Measurements from ENCODE around the gene CCDC66.

Gene CCDC66

DNA sequence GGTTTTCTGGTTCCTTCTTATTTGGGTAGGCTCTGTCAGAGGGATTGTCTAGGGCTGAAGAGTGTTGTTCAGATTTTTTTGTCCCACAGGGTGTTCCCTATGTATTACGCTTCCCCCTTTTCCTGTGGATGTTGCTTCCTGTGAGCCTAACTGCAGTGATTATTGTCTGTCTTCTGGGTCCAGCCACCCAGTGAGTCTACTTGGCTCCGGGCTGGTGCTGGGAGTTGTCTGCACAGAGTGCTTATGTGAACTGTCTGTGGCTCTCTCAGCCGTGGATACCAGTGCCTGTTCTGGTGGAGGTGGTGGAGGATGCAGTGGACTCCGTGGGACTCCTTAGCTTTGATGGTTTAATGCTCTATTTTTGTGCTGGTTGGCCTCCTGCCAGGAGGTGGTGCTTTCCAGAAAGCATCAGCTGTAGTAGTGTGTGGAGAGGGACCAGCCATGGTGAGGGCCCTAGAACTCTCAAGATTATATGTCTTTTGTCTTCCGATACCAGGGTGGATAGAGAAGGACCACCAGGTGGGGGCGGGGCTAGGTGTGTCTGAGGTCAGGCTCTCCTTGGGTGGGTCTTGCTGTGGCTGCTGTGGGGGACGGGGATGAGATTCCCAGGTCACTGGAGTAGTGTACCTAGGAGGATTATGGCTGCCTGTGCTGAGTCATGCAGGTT is 53.8 kb downstream of the CCDC66 start:
- H3K4me3 ChIP-seq (replicated peaks; ENCODE audit: low read depth, low read length): no peak overlapping the region
- TF ChIP-seq, protein P1, sequence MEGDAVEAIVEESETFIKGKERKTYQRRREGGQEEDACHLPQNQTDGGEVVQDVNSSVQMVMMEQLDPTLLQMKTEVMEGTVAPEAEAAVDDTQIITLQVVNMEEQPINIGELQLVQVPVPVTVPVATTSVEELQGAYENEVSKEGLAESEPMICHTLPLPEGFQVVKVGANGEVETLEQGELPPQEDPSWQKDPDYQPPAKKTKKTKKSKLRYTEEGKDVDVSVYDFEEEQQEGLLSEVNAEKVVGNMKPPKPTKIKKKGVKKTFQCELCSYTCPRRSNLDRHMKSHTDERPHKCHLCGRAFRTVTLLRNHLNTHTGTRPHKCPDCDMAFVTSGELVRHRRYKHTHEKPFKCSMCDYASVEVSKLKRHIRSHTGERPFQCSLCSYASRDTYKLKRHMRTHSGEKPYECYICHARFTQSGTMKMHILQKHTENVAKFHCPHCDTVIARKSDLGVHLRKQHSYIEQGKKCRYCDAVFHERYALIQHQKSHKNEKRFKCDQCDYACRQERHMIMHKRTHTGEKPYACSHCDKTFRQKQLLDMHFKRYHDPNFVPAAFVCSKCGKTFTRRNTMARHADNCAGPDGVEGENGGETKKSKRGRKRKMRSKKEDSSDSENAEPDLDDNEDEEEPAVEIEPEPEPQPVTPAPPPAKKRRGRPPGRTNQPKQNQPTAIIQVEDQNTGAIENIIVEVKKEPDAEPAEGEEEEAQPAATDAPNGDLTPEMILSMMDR (IDR thresholded peaks at IDR 0.05; ENCODE audit: low read length, missing control alignments): no peak
- no peak for DNase-seq (ENCODE audit: low read depth)

DNA sequence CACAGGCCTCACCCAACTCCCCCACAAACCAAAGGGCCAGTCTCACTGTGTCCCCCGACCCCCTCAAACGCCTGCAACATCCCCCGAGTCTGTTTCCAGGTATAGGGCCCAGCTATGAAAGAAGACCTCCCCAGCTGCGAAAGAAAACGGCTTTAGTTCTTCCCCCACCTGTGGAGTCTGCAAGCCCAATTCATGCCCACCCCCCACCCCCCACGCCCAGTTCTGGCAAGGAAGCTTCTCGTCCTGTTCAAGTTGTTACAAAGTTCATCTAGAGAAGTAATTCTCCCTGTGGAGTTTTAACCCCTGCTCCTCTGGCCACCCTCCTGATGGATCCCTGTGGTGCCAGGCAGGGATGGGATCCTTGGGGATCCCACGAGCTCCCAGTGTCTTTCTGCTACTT is 54.4 kb downstream of the CCDC66 start:
- H3K4me3 ChIP-seq (replicated peaks; ENCODE audit: low read depth, low read length): no peak overlapping the region
- TF ChIP-seq, protein P1 (IDR thresholded peaks at IDR 0.05; ENCODE audit: low read length, missing control alignments): no peak
- DNase-seq (ENCODE audit: low read depth): no peak

DNA sequence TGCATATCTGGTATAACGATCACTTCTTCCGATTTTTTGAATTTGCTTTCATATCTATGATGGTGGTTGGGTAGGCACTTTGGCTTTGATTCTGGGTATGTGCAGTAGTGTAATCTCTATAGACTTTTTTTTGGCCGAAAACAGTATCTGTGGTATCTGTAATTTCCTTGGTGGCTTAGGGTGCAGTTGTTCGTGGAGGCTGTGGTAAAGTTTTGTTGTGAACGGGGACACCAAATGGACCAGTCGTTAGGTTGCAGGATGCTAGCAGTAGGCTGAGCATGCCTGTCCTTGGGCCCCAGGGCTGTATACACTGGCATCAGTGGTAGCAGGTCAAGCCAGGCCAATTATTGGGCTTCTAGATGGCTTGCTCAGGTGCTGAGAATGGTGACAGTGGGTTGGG is 55.2 kb downstream of the CCDC66 start:
- TF ChIP-seq, protein P1 (IDR thresholded peaks at IDR 0.05; ENCODE audit: low read length, missing control alignments): no peak
- DNase-seq (ENCODE audit: low read depth): no peak
- no peak overlapping the region for H3K4me3 ChIP-seq (replicated peaks; ENCODE audit: low read depth, low read length)

DNA sequence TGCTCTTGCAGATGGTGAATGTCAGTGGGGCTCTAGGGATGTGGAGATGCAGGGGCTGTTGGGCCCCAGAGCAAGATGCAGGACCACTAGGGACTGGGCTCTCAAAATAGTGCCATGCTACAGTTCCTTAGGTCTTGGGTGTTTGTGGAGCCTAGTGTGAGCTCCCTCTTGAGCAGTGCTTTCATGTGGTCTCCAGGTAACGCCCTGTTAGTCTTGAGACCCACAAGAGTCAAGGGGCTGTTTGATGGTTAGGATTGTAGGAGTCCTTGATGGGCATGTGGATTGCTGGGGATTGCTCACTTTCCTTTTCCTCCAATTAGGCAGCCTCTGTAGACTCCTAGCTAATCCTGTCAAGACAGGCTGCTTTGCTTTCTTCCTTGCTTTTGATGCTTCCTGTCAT is 56.0 kb downstream of the CCDC66 start:
- H3K4me3 ChIP-seq (replicated peaks; ENCODE audit: low read depth, low read length): no peak overlapping the region
- DNase-seq (ENCODE audit: low read depth): no peak
- TF ChIP-seq, protein P1 (IDR thresholded peaks at IDR 0.05; ENCODE audit: low read length, missing control alignments): no peak

DNA sequence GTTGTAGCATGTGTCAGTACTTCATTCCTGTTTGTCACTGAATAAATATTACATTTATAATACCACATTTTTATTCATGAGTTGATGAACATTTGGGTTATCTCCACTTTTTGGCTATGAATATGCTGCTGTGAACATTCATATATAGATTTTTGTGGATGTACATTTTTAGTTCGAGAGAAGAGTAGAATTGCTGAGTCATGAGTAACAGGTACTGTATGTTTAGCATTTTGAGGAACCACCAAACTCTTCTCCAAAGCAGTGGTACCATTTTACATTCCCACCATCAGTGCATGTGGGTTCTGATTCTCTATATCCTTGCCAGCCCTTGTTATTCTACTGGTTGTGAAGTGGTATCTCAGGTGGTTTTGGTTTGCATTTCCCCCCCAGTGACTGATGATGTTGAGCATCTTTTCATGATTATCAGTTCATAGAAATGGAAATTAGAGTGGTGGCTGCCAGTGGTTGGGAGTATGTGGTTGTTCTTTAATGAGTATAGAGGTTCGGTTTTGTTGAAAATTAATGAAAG is 59.6 kb downstream of the CCDC66 start:
- H3K4me3 ChIP-seq (replicated peaks; ENCODE audit: low read depth, low read length): no peak overlapping the region
- no peak for DNase-seq (ENCODE audit: low read depth)
- TF ChIP-seq, protein P1 (IDR thresholded peaks at IDR 0.05; ENCODE audit: low read length, missing control alignments): no peak

DNA sequence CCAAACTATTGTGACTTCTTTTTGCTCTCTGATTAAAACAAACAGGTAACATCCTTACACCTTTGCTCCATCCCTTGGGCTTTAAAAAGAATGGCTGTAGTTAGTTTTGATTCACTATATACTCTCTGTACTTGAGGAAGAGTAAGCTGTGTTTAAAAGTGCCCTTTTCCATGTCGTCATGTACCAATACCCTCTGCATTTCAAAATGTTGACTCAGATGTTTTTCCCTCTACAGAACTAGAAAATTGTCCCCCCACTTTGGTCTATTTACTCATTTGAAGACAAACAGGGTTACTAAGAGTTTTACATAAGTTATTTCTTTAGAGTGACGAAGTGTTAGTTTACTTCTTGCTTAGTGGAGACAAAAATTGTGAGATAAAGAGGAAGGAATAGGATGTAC is 63.4 kb downstream of the CCDC66 start:
- DNase-seq (ENCODE audit: low read depth): peak; percentile 13
- H3K4me3 ChIP-seq (replicated peaks; ENCODE audit: low read depth, low read length): no peak overlapping the region
- TF ChIP-seq, protein P1 (IDR thresholded peaks at IDR 0.05; ENCODE audit: low read length, missing control alignments): no peak

DNA sequence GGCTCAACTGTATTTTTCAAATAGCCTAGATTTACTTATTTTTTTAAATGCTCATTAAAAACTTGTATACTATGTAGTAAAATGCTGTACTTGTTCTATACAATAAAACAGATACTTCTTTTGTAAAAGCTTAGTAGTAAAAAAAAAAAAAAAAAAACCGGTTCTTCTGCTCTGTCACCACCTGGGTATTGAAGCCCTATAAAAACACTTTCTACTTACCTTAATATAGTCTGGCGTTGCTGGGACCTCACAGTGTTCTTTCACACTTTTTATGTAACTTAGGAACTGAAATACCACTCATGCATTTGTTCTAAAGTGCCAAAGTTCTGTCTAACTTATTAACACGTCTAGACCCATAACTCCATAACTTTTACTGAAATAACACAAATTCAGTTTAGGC is 64.7 kb downstream of the CCDC66 start:
- TF ChIP-seq, protein P1 (IDR thresholded peaks at IDR 0.05; ENCODE audit: low read length, missing control alignments): no peak
- no peak overlapping the region for H3K4me3 ChIP-seq (replicated peaks; ENCODE audit: low read depth, low read length)
- DNase-seq (ENCODE audit: low read depth): no peak
